ENCODE data around the gene THG1L.

DNA sequence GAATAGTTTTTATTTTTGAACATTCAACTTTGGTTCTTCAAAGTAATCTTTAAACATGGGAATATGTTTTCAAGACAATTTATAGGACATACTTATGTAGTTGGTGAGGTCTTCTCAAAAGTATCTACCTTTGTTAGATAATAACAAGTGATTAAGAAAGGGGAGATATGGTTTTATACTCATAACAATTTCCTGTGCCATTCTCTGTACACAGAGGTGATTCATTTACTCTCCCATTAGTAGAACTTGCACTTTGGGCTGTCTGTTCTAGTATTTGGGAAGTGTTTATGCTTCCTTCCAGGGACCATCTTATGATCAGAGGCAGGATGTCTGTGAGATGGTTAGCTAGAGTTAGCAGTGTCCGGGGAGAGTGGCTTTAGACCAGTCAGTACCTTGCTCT lies 27.5 kb downstream of the THG1L start:
- no peak for TF ChIP-seq FOXM1 (IDR thresholded peaks at IDR 0.05; ENCODE audit: borderline replicate concordance, low read depth)
- TF ChIP-seq NFIC (IDR thresholded peaks at IDR 0.05) = no peak
- TF ChIP-seq, protein P1, sequence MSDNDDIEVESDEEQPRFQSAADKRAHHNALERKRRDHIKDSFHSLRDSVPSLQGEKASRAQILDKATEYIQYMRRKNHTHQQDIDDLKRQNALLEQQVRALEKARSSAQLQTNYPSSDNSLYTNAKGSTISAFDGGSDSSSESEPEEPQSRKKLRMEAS (IDR thresholded peaks at IDR 0.05) = no peak
- TF ChIP-seq, protein P2, sequence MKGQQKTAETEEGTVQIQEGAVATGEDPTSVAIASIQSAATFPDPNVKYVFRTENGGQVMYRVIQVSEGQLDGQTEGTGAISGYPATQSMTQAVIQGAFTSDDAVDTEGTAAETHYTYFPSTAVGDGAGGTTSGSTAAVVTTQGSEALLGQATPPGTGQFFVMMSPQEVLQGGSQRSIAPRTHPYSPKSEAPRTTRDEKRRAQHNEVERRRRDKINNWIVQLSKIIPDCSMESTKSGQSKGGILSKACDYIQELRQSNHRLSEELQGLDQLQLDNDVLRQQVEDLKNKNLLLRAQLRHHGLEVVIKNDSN (IDR thresholded peaks at IDR 0.05) = no peak
- TF ChIP-seq EP300 (IDR thresholded peaks at IDR 0.05; ENCODE audit: borderline replicate concordance) = no peak
- TF ChIP-seq, protein P3, sequence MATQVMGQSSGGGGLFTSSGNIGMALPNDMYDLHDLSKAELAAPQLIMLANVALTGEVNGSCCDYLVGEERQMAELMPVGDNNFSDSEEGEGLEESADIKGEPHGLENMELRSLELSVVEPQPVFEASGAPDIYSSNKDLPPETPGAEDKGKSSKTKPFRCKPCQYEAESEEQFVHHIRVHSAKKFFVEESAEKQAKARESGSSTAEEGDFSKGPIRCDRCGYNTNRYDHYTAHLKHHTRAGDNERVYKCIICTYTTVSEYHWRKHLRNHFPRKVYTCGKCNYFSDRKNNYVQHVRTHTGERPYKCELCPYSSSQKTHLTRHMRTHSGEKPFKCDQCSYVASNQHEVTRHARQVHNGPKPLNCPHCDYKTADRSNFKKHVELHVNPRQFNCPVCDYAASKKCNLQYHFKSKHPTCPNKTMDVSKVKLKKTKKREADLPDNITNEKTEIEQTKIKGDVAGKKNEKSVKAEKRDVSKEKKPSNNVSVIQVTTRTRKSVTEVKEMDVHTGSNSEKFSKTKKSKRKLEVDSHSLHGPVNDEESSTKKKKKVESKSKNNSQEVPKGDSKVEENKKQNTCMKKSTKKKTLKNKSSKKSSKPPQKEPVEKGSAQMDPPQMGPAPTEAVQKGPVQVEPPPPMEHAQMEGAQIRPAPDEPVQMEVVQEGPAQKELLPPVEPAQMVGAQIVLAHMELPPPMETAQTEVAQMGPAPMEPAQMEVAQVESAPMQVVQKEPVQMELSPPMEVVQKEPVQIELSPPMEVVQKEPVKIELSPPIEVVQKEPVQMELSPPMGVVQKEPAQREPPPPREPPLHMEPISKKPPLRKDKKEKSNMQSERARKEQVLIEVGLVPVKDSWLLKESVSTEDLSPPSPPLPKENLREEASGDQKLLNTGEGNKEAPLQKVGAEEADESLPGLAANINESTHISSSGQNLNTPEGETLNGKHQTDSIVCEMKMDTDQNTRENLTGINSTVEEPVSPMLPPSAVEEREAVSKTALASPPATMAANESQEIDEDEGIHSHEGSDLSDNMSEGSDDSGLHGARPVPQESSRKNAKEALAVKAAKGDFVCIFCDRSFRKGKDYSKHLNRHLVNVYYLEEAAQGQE (IDR thresholded peaks at IDR 0.05; ENCODE audit: low read depth) = no peak
- TF ChIP-seq TEAD4 (IDR thresholded peaks at IDR 0.05) = no peak
- no peak for TF ChIP-seq TAF1 (IDR thresholded peaks at IDR 0.05; ENCODE audit: low read depth)

Measured in Ishikawa (cell line).